Kidney epithelial cell (primary cell): ENCODE data around the gene RBM15B. TPM values are rescaled to one million over a fixed set of nuclear protein-coding genes. Genes with fewer than 3 reads are reported as not detected.

Experiments
- DNase-seq: peaks from one replicate; pipeline ENCODE4 v3.0.0-alpha.2; 2010; ENCODE audit warnings: low read depth
- H3K27me3 ChIP-seq: 2 replicates; pipeline ENCODE4 v1.6.0; 2011; ENCODE audit warnings: low read length; ENCODE audit not compliant: control insufficient read depth, insufficient read depth
- H3K36me3 ChIP-seq: 2 replicates; pipeline ENCODE4 v1.5.1; 2011; ENCODE audit warnings: low read length; ENCODE audit not compliant: control insufficient read depth, insufficient read depth
- H3K4me3 ChIP-seq: 2 replicates; pipeline ENCODE4 v1.5.1; 2011; ENCODE audit warnings: low read depth, mild to moderate bottlenecking, control low read depth, low read length
- CTCF ChIP-seq: IDR thresholded peaks from 2 replicates; pipeline ENCODE4 v1.5.1; 2011; ENCODE audit warnings: mild to moderate bottlenecking, moderate library complexity, low read length, control low read depth, inconsistent platforms; ENCODE audit not compliant: insufficient read depth, poor library complexity, severe bottlenecking
- total RNA-seq: library from RNA; depleted of rRNA; stranded (reverse); fragments of >200 nt; gene quantifications from 2 replicates; pipeline ENCODE4 v1.2.3, GENCODE V29; 2015

The RBM15B gene
- total RNA-seq, 1 donor from 2014 or later = 32.6 TPM

GRCh38 chr3:51441282-51442030 is 50.4 kb downstream of the RBM15B start:
- H3K4me3 ChIP-seq = no peak overlapping the region
- no peak for DNase-seq

GRCh38 chr3:51445544-51446280 is 54.6 kb downstream of the RBM15B start:
- no peak for DNase-seq
- TF ChIP-seq CTCF = no peak
- Histone ChIP-seq H3K4me3 (no peak overlapping the region), H3K36me3 (no peaks in the 10 kb centered on the region), H3K27me3 (no peaks in the 10 kb centered on the region)

More at GRCh38 chr3:51441282-51442030, 50.4 kb downstream of the RBM15B start:
- H3K36me3 ChIP-seq = no peaks in the 10 kb centered on the region
- H3K27me3 ChIP-seq = no peaks in the 10 kb centered on the region
- no peak for TF ChIP-seq CTCF

Other genes with a start within 250 kb of the RBM15B start
- gene MANF, start 6.0 kb upstream of the RBM15B start, total RNA-seq = 115 and 133 TPM in 2 replicates
- 16.3 and 18.2 TPM in 2 replicates for gene DCAF1, start 108.7 kb downstream of the RBM15B start, total RNA-seq
- gene RAD54L2, start 147.4 kb downstream of the RBM15B start, total RNA-seq = 20.5 TPM in 2 replicates